Measurements from ENCODE around the gene RGS6. TPM values are rescaled to one million over a fixed set of nuclear protein-coding genes. Genes with fewer than 3 reads are reported as not detected.

Gene RGS6
- total RNA-seq, 1 experiment from 2014 or later: not detected

DNA sequence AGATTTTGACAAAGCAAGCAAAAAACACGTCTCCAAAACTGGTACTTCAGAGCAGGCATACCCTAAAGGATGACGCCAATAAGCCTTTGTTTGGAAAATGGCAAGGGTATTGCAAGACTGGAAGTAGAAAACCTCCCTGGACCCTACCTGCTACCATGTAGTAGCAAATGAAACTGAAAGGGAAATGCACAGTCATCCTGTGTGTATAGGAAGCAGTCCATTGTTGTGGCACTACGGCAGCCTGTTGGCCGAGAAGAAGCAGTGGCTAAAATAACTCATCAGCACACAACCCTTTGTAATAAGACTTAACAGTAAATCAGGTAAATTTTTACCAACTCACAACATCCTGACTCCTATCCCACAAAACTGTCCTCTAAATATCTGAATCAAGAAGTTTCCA lies 386.4 kb downstream of the RGS6 start:
- Histone ChIP-seq H3K9me3 (ENCODE audit: low read length) (no peaks in the 10 kb centered on the region), H2AFZ (ENCODE audit: low read length) (peak overlapping the region; percentile 66), H3K27ac (ENCODE audit: low read length) (no peak overlapping the region), H3K4me3 (ENCODE audit: low read length) (peak overlapping the region; percentile 40), H3K36me3 (ENCODE audit: low read depth, low read length) (no peaks in the 10 kb centered on the region), H3K4me2 (ENCODE audit: low read length) (peak overlapping the region; percentile 36), H3K9me2 (replicated peaks; ENCODE audit: low read length) (no peaks in the 10 kb centered on the region), H4K20me1 (ENCODE audit: low read length) (no peaks in the 10 kb centered on the region), H3K27me3 (ENCODE audit: low read length) (peaks cover 36% of the 10 kb centered on the region), H3K9ac (ENCODE audit: low read length) (no peak overlapping the region), H3K79me2 (ENCODE audit: low read length) (no peaks in the 10 kb centered on the region), H3K4me1 (ENCODE audit: insufficient read depth, low read length) (no peaks in the 10 kb centered on the region), H3F3A (ENCODE audit: low read length, unreplicated experiment) (no peaks in the 10 kb centered on the region)
- no TSS peak for BruUV-seq (replicated peaks)
- ChIA-PET CTCF (no interaction called here), POLR2A (ENCODE audit: unreplicated experiment) (no interaction called here)
- TF ChIP-seq CTCF (conservative IDR thresholded peaks at IDR 0.05; ENCODE audit: low read depth, low read length) (no peak), EZH2 (IDR thresholded peaks at IDR 0.05; ENCODE audit: low read length, unreplicated experiment) (no peak), EZH2phosphoT487 (IDR thresholded peaks at IDR 0.05; ENCODE audit: borderline replicate concordance, low read length) (no peak)
- DNase-seq (peak; percentile 7), ATAC-seq (no peak)
- intact Hi-C loops (cut with micrococcal nuclease): no loop called here

GRCh38 chr14:72332046-72332445 lies 399.8 kb downstream of the RGS6 start:
- Histone ChIP-seq H3K36me3 (ENCODE audit: low read depth, low read length) (no peaks in the 10 kb centered on the region), H3F3A (ENCODE audit: low read length, unreplicated experiment) (no peaks in the 10 kb centered on the region), H3K27me3 (ENCODE audit: low read length) (peaks cover 73% of the 10 kb centered on the region), H3K4me3 (ENCODE audit: low read length) (no peak overlapping the region), H3K4me2 (ENCODE audit: low read length) (no peak overlapping the region), H3K9me3 (ENCODE audit: low read length) (no peaks in the 10 kb centered on the region), H3K27ac (ENCODE audit: low read length) (no peak overlapping the region), H3K9ac (ENCODE audit: low read length) (no peak overlapping the region), H3K79me2 (ENCODE audit: low read length) (no peaks in the 10 kb centered on the region), H2AFZ (ENCODE audit: low read length) (no peak overlapping the region), H3K4me1 (ENCODE audit: insufficient read depth, low read length) (no peaks in the 10 kb centered on the region), H4K20me1 (ENCODE audit: low read length) (no peaks in the 10 kb centered on the region), H3K9me2 (replicated peaks; ENCODE audit: low read length) (no peaks in the 10 kb centered on the region)
- TF ChIP-seq EZH2 (IDR thresholded peaks at IDR 0.05; ENCODE audit: low read length, unreplicated experiment) (no peak), EZH2phosphoT487 (IDR thresholded peaks at IDR 0.05; ENCODE audit: borderline replicate concordance, low read length) (no peak), CTCF (conservative IDR thresholded peaks at IDR 0.05; ENCODE audit: low read depth, low read length) (no peak)
- no TSS peak for BruUV-seq (replicated peaks)
- intact Hi-C loops (cut with micrococcal nuclease): no loop called here
- ChIA-PET CTCF (no interaction called here), POLR2A (ENCODE audit: unreplicated experiment) (no interaction called here)
- no peak for ATAC-seq
- DNase-seq: no peak

DNA sequence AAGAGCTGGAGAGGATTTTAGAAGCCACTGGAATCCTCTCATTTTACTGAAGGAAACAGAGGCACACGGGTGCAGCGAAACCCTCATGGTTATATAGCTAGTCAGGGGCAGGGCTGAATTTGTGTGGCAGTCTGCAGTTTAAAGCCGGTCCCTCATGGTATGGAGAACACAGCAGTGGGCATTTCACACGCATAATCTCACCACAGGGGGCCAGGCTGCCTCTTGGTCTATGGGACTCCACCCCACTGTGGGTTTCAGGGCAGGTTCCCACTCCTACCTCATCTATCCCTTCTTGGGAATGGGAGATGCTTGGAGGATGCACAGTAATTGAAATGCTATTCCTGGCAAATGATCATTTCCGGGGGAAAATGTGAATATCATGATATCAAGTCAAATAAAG lies 400.6 kb downstream of the RGS6 start:
- no peaks in the 10 kb centered on the region for H3K9me3 ChIP-seq (ENCODE audit: low read length)
- no peaks in the 10 kb centered on the region for H3K4me1 ChIP-seq (ENCODE audit: insufficient read depth, low read length)
- DNase-seq (no peak), ATAC-seq (no peak)
- H3K36me3 ChIP-seq (ENCODE audit: low read depth, low read length): no peaks in the 10 kb centered on the region
- H2AFZ ChIP-seq (ENCODE audit: low read length): no peak overlapping the region
- no peak overlapping the region for H3K27ac ChIP-seq (ENCODE audit: low read length)
- BruUV-seq (replicated peaks): no TSS peak
- H3K4me2 ChIP-seq (ENCODE audit: low read length): no peak overlapping the region
- H3K27me3 ChIP-seq (ENCODE audit: low read length): peaks cover 72% of the 10 kb centered on the region
- no peaks in the 10 kb centered on the region for H4K20me1 ChIP-seq (ENCODE audit: low read length)
- no peak overlapping the region for H3K4me3 ChIP-seq (ENCODE audit: low read length)
- no peaks in the 10 kb centered on the region for H3K79me2 ChIP-seq (ENCODE audit: low read length)
- intact Hi-C loops (cut with micrococcal nuclease): no loop called here
- no peaks in the 10 kb centered on the region for H3K9me2 ChIP-seq (replicated peaks; ENCODE audit: low read length)
- ChIA-PET CTCF (no interaction called here), POLR2A (ENCODE audit: unreplicated experiment) (no interaction called here)
- no peak overlapping the region for H3K9ac ChIP-seq (ENCODE audit: low read length)
- TF ChIP-seq EZH2 (IDR thresholded peaks at IDR 0.05; ENCODE audit: low read length, unreplicated experiment) (no peak), EZH2phosphoT487 (IDR thresholded peaks at IDR 0.05; ENCODE audit: borderline replicate concordance, low read length) (no peak), CTCF (conservative IDR thresholded peaks at IDR 0.05; ENCODE audit: low read depth, low read length) (no peak)
- no peaks in the 10 kb centered on the region for H3F3A ChIP-seq (ENCODE audit: low read length, unreplicated experiment)
